T-cell (primary cell): ENCODE results near the gene ADCY1. TPM values are rescaled to one million over a fixed set of nuclear protein-coding genes. Genes with fewer than 3 reads are reported as not detected.
A peak's percentile ranks its signal among the peaks of the same experiment; 100 is the strongest.

Experiments used
- ATAC-seq, 4 experiments: fragments of 200-7000 bp in 3 of 4; fragments of 150-1000 bp in 1 of 4; cut with Tn5 transposase; replicated peaks in 1 of 4; 1 replicate in 3 of 4; 2 replicates in 1 of 4; pipeline ENCODE4 v1.10.0; 2021; ENCODE audit warnings: moderate library complexity in 3 of 4, mild to moderate bottlenecking in 2 of 4, moderate number of reproducible peaks in 1 of 4
- CTCF ChIA-PET, 2 donors: fragments of 300-600 bp; sonication (Branson Sonifier 250); formaldehyde crosslinking; loops; one replicate each; lab custom pipeline; 2022; ENCODE audit warnings: antibody characterized with exemption in 2 of 2; lab: Charles Lee
- POLR2A ChIA-PET, 2 donors: fragments of 300-600 bp; sonication (Branson Sonifier 250); formaldehyde crosslinking; loops; one replicate each; lab custom pipeline; 2022; ENCODE audit warnings: antibody characterized with exemption in 2 of 2; lab: Charles Lee
- DNase-seq, 35 experiments: peaks; one replicate each; pipeline versions ENCODE4 v3.0.0 to v3.0.0-alpha.2; 2013 to 2023
- H3K27ac ChIP-seq: one replicate; pipeline ENCODE4 v1.5.1; 2013; ENCODE audit warnings: low read length
- H3K27me3 ChIP-seq, 2 experiments: replicated peaks in 1 of 2; 1 replicate in 1 of 2; 2 replicates in 1 of 2; pipeline versions ENCODE4 v1.6.1 to v1.7.0; 2013; ENCODE audit warnings: low read length in 1 of 2, mixed read lengths in 1 of 2; ENCODE audit not compliant: control insufficient read depth in 2 of 2, insufficient read depth in 2 of 2; ENCODE audit errors: extremely low read depth in 1 of 2
- H3K36me3 ChIP-seq, 2 donors: 1 replicate in 1 of 2; 2 replicates in 1 of 2; pipeline versions ENCODE4 v1.6.1 to v1.7.0; 2013; ENCODE audit warnings: low read length in 1 of 2; ENCODE audit not compliant: control insufficient read depth in 2 of 2, insufficient read depth in 1 of 2; ENCODE audit errors: extremely low read depth in 1 of 2
- H3K4me1 ChIP-seq, 2 experiments: 1 replicate in 1 of 2; 2 replicates in 1 of 2; pipeline versions ENCODE4 v1.6.1 to v1.7.0; 2013; ENCODE audit warnings: low read length in 2 of 2, mixed read lengths in 1 of 2; ENCODE audit not compliant: insufficient read depth in 2 of 2, control insufficient read depth in 1 of 2; ENCODE audit errors: extremely low read depth in 1 of 2
- H3K4me3 ChIP-seq, 2 donors: 1 replicate in 1 of 2; 2 replicates in 1 of 2; pipeline versions ENCODE4 v1.5.1 to v1.7.0; 2013; ENCODE audit warnings: mild to moderate bottlenecking in 2 of 2, low read length in 1 of 2, moderate library complexity in 1 of 2; ENCODE audit not compliant: control insufficient read depth in 1 of 2; ENCODE audit errors: extremely low read depth in 1 of 2
- H3K9me3 ChIP-seq: 2 replicates; pipeline ENCODE4 v1.7.0; 2013
- H3K27ac Mint-ChIP-seq, 2 donors: one replicate each; pipeline ENCODE4 v1.8.0; 2020 to 2021; ENCODE audit warnings: mild to moderate bottlenecking in 2 of 2, mixed read lengths in 2 of 2
- H3K27me3 Mint-ChIP-seq, 2 donors: one replicate each; pipeline ENCODE4 v1.8.0; 2021 to 2022; ENCODE audit warnings: mixed read lengths in 2 of 2
- H3K36me3 Mint-ChIP-seq: one replicate; pipeline ENCODE4 v1.8.0; 2021; ENCODE audit warnings: mixed read lengths
- H3K4me1 Mint-ChIP-seq, 3 donors: one replicate each; pipeline ENCODE4 v1.8.0; 2020 to 2022; ENCODE audit warnings: mixed read lengths in 3 of 3, mild to moderate bottlenecking in 1 of 3
- H3K4me3 Mint-ChIP-seq, 3 donors: one replicate each; pipeline ENCODE4 v1.8.0; 2020 to 2022; ENCODE audit warnings: mild to moderate bottlenecking in 3 of 3, mixed read lengths in 3 of 3, moderate library complexity in 3 of 3
- H3K9me3 Mint-ChIP-seq, 3 donors: one replicate each; pipeline ENCODE4 v1.8.0; 2020 to 2022; ENCODE audit warnings: mixed read lengths in 3 of 3
- WGBS: methylation state at CpG from one replicate; pipeline ENCODE4 v1.1.5; 2013; ENCODE audit warnings: missing lambda C conversion rate; ENCODE audit not compliant: insufficient coverage; 5-methylcytosine and 5-hydroxymethylcytosine counted together
- total RNA-seq, 35 experiments: library from RNA in 6 of 35; stranded (reverse) in 6 of 35; fragments of 120-200 nt in 1 of 35; gene quantifications; one replicate each; pipeline versions ENCODE4 v1.2.1 to v1.2.4 and lab custom pipeline; 2013 to 2026

ADCY1 gene
- total RNA-seq, 5 donors from 2014 or later (not counting 1 experiment from before 2014, with no cell fraction given): 0.03 to 0.44 (median 0.05) TPM

DNA sequence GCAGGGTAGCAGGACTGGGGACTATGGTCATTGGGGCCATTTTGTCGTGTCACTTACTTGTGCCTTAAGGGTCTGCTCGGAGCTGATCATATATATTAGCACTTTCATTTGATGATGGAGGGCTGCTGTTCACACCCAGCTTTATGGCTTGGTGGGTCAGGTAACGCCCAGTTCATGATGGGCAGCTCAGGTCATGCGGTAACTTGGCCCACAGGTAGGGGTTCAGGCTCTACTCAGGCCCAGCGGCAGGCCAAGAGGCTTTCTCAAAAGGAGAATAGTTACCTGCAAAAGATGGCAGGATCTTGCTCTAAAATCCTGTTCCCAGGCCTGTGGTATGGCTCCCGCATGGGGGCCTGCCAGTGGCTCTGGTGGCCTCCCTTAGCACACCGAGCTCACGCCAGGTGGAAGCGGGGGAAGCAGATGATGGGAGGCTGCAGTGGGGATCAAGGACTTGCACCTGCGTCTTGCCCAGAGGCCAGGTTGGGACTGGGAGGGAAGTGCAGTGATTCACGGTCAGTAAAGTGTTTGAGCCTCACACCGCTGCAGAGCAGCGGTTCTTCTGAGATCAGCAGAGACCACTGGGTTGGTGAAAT is 109.5 kb downstream of the ADCY1 start:
- no peak overlapping the region for H3K27ac Mint-ChIP-seq
- WGBS: 85% methylated on average over 11 of the region's 13 CpGs

GRCh38 chr7:45684910-45685618 is 110.9 kb downstream of the ADCY1 start:
- 73% methylated on average over 5 of the region's 8 CpGs for WGBS
- H3K4me1 ChIP-seq: no peaks in the 10 kb centered on the region
- no peaks in the 10 kb centered on the region for H3K36me3 ChIP-seq
- ChIA-PET CTCF (no interaction called here), POLR2A (no interaction called here)
- no peak overlapping the region for H3K27ac ChIP-seq
- H3K27ac Mint-ChIP-seq: no peak overlapping the region
- no peaks in the 10 kb centered on the region for H3K9me3 Mint-ChIP-seq
- H3K4me1 Mint-ChIP-seq: no peaks in the 10 kb centered on the region
- H3K9me3 ChIP-seq: no peaks in the 10 kb centered on the region
- ATAC-seq: no peak
- peaks cover 0 to 27% of the 10 kb centered on the region in 2 experiments for H3K27me3 ChIP-seq
- DNase-seq: no peak
- no peaks in the 10 kb centered on the region for H3K36me3 Mint-ChIP-seq
- no peak overlapping the region for H3K4me3 Mint-ChIP-seq
- no peak overlapping the region for H3K4me3 ChIP-seq
- peaks cover 15 to 21% of the 10 kb centered on the region in 2 donors for H3K27me3 Mint-ChIP-seq

More for the DNA sequence above, 109.5 kb downstream of the ADCY1 start:
- Mint-ChIP-seq H3K27me3 (peaks cover 14 to 20% of the 10 kb centered on the region in 2 donors), H3K4me1 (no peaks in the 10 kb centered on the region), H3K4me3 (no peak overlapping the region), H3K9me3 (no peaks in the 10 kb centered on the region), H3K36me3 (no peaks in the 10 kb centered on the region)
- ChIA-PET POLR2A (no interaction called here), CTCF (no interaction called here)
- ATAC-seq (no peak), DNase-seq (no peak)
- Histone ChIP-seq H3K27ac (no peak overlapping the region), H3K4me1 (no peaks in the 10 kb centered on the region), H3K36me3 (no peaks in the 10 kb centered on the region), H3K9me3 (no peaks in the 10 kb centered on the region), H3K27me3 (peaks cover 0 to 31% of the 10 kb centered on the region in 2 experiments), H3K4me3 (no peak overlapping the region)

DNA sequence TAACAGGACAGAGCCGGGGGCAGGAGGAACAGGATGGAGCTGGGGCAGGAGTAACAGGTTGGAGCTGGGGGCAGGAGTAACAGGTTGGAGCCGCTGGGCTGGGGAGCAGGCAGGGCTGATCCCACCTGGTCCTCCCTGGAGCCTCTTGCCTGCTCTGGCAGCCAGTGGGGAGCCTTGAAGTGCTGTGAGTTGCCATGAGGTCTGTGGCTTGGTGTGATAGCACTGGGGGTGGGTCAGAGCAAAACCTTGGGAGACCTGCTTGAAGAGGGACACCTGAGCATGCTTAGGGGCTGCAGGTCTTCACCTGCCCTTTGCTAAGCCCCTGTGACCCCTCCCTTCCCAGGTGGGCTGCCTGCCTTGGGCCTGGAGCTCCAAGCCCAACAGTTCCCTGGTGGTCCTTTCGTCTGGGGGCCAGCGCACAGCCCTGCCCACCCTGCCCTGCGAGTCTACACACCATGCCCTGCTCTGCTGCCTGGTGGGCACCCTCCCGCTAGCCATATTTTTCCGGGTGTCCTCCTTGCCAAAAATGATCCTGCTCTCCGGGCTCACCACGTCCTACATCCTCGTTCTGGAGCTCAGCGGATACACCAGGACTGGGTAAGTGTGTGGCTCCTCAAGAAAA is 111.6 kb downstream of the ADCY1 start:
- peak in 1 of 4 experiments; percentile 26 for ATAC-seq
- ChIA-PET POLR2A (no interaction called here), CTCF (no interaction called here)
- no peaks in the 10 kb centered on the region for H3K4me1 Mint-ChIP-seq
- peaks cover 10 to 18% of the 10 kb centered on the region in 2 donors for H3K27me3 Mint-ChIP-seq
- DNase-seq: no peak
- no peak overlapping the region for H3K4me3 Mint-ChIP-seq
- Histone ChIP-seq H3K9me3 (no peaks in the 10 kb centered on the region), H3K27ac (no peak overlapping the region), H3K4me1 (no peaks in the 10 kb centered on the region), H3K4me3 (no peak overlapping the region), H3K36me3 (no peaks in the 10 kb centered on the region), H3K27me3 (peaks cover 0 to 31% of the 10 kb centered on the region in 2 experiments)
- H3K9me3 Mint-ChIP-seq: no peaks in the 10 kb centered on the region
- H3K27ac Mint-ChIP-seq: no peak overlapping the region
- 72% methylated on average over 11 of the region's 11 CpGs for WGBS
- no peaks in the 10 kb centered on the region for H3K36me3 Mint-ChIP-seq

GRCh38 chr7:45686441-45687184 is 112.4 kb downstream of the ADCY1 start:
- H3K4me3 ChIP-seq: no peak overlapping the region
- Mint-ChIP-seq H3K27me3 (peaks cover 5 to 13% of the 10 kb centered on the region in 2 donors), H3K27ac (no peak overlapping the region), H3K9me3 (no peaks in the 10 kb centered on the region), H3K4me1 (no peaks in the 10 kb centered on the region), H3K36me3 (no peaks in the 10 kb centered on the region), H3K4me3 (no peak overlapping the region)
- no peak overlapping the region for H3K27ac ChIP-seq
- no peak for ATAC-seq
- no peak for DNase-seq
- no peaks in the 10 kb centered on the region for H3K4me1 ChIP-seq
- H3K27me3 ChIP-seq: peaks cover 0 to 26% of the 10 kb centered on the region in 2 experiments
- ChIA-PET CTCF (no interaction called here), POLR2A (no interaction called here)
- 88% methylated on average over 12 of the region's 19 CpGs for WGBS
- no peaks in the 10 kb centered on the region for H3K9me3 ChIP-seq
- no peaks in the 10 kb centered on the region for H3K36me3 ChIP-seq

GRCh38 chr7:45687185-45687560 is 113.0 kb downstream of the ADCY1 start:
- Mint-ChIP-seq H3K27ac (no peak overlapping the region), H3K36me3 (no peaks in the 10 kb centered on the region), H3K4me3 (no peak overlapping the region), H3K4me1 (no peaks in the 10 kb centered on the region), H3K9me3 (no peaks in the 10 kb centered on the region), H3K27me3 (peaks cover 5 to 13% of the 10 kb centered on the region in 2 donors)
- DNase-seq (no peak), ATAC-seq (no peak)
- Histone ChIP-seq H3K9me3 (no peaks in the 10 kb centered on the region), H3K4me3 (no peak overlapping the region), H3K27ac (no peak overlapping the region), H3K36me3 (no peaks in the 10 kb centered on the region), H3K4me1 (no peaks in the 10 kb centered on the region), H3K27me3 (peaks cover 0 to 22% of the 10 kb centered on the region in 2 experiments)
- CTCF ChIA-PET: no interaction called here
- POLR2A ChIA-PET: no interaction called here
- WGBS: no CpG with 5 or more reads among the region's 3 CpGs

DNA sequence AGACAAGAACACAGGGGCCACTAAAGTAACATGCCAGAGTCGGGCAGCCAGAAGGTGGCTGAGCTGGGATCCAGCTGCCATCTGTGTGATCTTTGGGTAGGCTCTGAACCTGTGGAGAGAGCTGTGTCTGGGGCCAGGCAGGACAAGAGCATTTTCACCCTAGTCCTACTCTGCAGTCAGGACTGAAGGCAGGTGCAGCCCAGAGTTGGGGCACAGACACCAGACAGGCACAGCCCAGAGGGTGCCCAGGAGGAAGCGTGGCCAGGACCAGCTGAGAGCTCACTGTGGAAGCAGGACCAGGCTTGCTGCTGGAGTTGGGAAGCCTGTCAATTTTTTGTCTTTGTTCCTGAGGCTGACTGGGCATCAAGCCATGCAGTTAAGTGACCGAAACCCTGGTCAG is 113.6 kb downstream of the ADCY1 start:
- CTCF ChIA-PET: no interaction called here
- no peak for DNase-seq
- Histone ChIP-seq H3K27me3 (peaks cover 0 to 22% of the 10 kb centered on the region in 2 experiments), H3K9me3 (no peaks in the 10 kb centered on the region), H3K36me3 (no peaks in the 10 kb centered on the region), H3K4me1 (no peaks in the 10 kb centered on the region), H3K27ac (no peak overlapping the region), H3K4me3 (no peak overlapping the region)
- no peak overlapping the region for H3K27ac Mint-ChIP-seq
- 72% methylated on average over 3 of the region's 3 CpGs for WGBS
- POLR2A ChIA-PET: no interaction called here
- no peak overlapping the region for H3K4me3 Mint-ChIP-seq
- ATAC-seq: no peak
- no peaks in the 10 kb centered on the region for H3K4me1 Mint-ChIP-seq
- no peaks in the 10 kb centered on the region for H3K36me3 Mint-ChIP-seq
- H3K27me3 Mint-ChIP-seq: peaks cover 5 to 13% of the 10 kb centered on the region in 2 donors
- H3K9me3 Mint-ChIP-seq: no peaks in the 10 kb centered on the region
